GM19035 (cell line): ENCODE data around the gene TGFBR2.

Experiments used
- ATAC-seq: cut with Tn5 transposase; IDR thresholded peaks from one replicate; pipeline ENCODE4 v1.9.1; 2021; ENCODE audit not compliant: unreplicated experiment

TGFBR2 gene

GRCh38 chr3:30600572-30600971 lies 5.8 kb upstream of the TGFBR2 start:
- no peak for ATAC-seq

- no peak for ATAC-seq
Measured at GRCh38 chr3:30602946-30603345, 3.5 kb upstream of the TGFBR2 start.

GRCh38 chr3:30604093-30604492 lies 2.3 kb upstream of the TGFBR2 start:
- ATAC-seq: no peak

GRCh38 chr3:30604558-30604957 lies 1.8 kb upstream of the TGFBR2 start:
- ATAC-seq: no peak

GRCh38 chr3:30605005-30605404 lies 1.4 kb upstream of the TGFBR2 start:
- ATAC-seq: no peak

GRCh38 chr3:30605706-30606300 lies 598 bp upstream of the TGFBR2 start:
- ATAC-seq: no peak

- peak; percentile 62 for ATAC-seq
Measured at GRCh38 chr3:30607032-30607833, 832 bp downstream of the TGFBR2 start.

GRCh38 chr3:30608598-30608947 lies 2.2 kb downstream of the TGFBR2 start:
- no peak for ATAC-seq

- ATAC-seq: no peak
Measured at GRCh38 chr3:30609930-30610701, 3.7 kb downstream of the TGFBR2 start.

GRCh38 chr3:30610702-30611368 lies 4.4 kb downstream of the TGFBR2 start:
- ATAC-seq: no peak

- no peak for ATAC-seq
Measured at GRCh38 chr3:30611613-30612436, 5.4 kb downstream of the TGFBR2 start.

- ATAC-seq: no peak
Measured at GRCh38 chr3:30612437-30613132, 6.2 kb downstream of the TGFBR2 start.

GRCh38 chr3:30613133-30613825 lies 6.9 kb downstream of the TGFBR2 start:
- ATAC-seq: no peak

- ATAC-seq: no peak
Measured at GRCh38 chr3:30614373-30614772, 8.0 kb downstream of the TGFBR2 start.

GRCh38 chr3:30614943-30615342 lies 8.5 kb downstream of the TGFBR2 start:
- no peak for ATAC-seq

GRCh38 chr3:30615615-30616346 lies 9.4 kb downstream of the TGFBR2 start:
- no peak for ATAC-seq

GRCh38 chr3:30616347-30617027 lies 10.1 kb downstream of the TGFBR2 start:
- no peak for ATAC-seq

- ATAC-seq: no peak
Measured at GRCh38 chr3:30617069-30617468, 10.7 kb downstream of the TGFBR2 start.
